Heart right ventricle (tissue), 16 donors: ENCODE data around the gene CCNI. TPM values are rescaled to one million over a fixed set of nuclear protein-coding genes. Genes with fewer than 3 reads are reported as not detected.

Source experiments
- ATAC-seq, 8 donors: fragments of 200-7000 bp; cut with Tn5 transposase; one replicate each; pipeline ENCODE4 v1.9.1; 2020; ENCODE audit warnings: mild to moderate bottlenecking in 8 of 8, moderate library complexity in 8 of 8, moderate number of reproducible peaks in 1 of 8
- DNase-seq, 2 donors: peaks; one replicate each; pipeline ENCODE4 v3.0.0-alpha.2; 2020
- H3K27ac ChIP-seq, 10 donors: fragments of 200-600 bp; sonication (generic) in 2 of 10; one replicate each; pipeline versions ENCODE4 v1.5.0 to v1.8.0; 2020 to 2022; ENCODE audit warnings: mild to moderate bottlenecking in 3 of 10
- H3K27me3 ChIP-seq, 7 donors: fragments of 200-600 bp; one replicate each; pipeline ENCODE4 v1.8.0; 2021 to 2022; ENCODE audit warnings: mild to moderate bottlenecking in 2 of 7
- H3K36me3 ChIP-seq, 9 donors: fragments of 200-600 bp; sonication (generic) in 1 of 9; one replicate each; pipeline versions ENCODE4 v1.5.0 to v1.8.0; 2020 to 2022; ENCODE audit warnings: mild to moderate bottlenecking in 2 of 9
- H3K4me1 ChIP-seq, 9 donors: fragments of 200-600 bp; sonication (generic) in 1 of 9; one replicate each; pipeline versions ENCODE4 v1.5.0 to v1.8.0; 2020 to 2022; ENCODE audit warnings: mild to moderate bottlenecking in 4 of 9
- H3K4me3 ChIP-seq, 10 donors: fragments of 200-600 bp; sonication (generic) in 2 of 10; one replicate each; pipeline versions ENCODE4 v1.5.0 to v1.8.0; 2020 to 2022; ENCODE audit warnings: mild to moderate bottlenecking in 7 of 10, moderate library complexity in 2 of 10
- H3K9me3 ChIP-seq, 11 donors: fragments of 200-600 bp in 10 of 11; sonication (generic) in 2 of 11; one replicate each; pipeline versions ENCODE4 v1.5.0 to v1.8.0; 2013 to 2022; ENCODE audit warnings: mild to moderate bottlenecking in 2 of 11, control low read depth in 1 of 11, moderate library complexity in 1 of 11
- WGBS, 2 donors: extraction: QIAGEN DNeasy Blood & Tissue Kit; methylation state at CpG; one replicate each; pipeline ENCODE4 v1.1.7; 2013; ENCODE audit warnings: inconsistent platforms in 1 of 2; 5-methylcytosine and 5-hydroxymethylcytosine counted together
- intact Hi-C, 10 donors: fragments of 100-400 bp; cut with DNase I; formaldehyde crosslinking; loops; one replicate each; pipeline versions ENCODE4 v1.11.1 to v1.14.2; 2022
- polyA plus RNA-seq, 2 donors: library from polyadenylated mRNA; stranded (reverse); fragments of 200-250 nt; gene quantifications; one replicate each; pipeline ENCODE4 v1.2.3, GENCODE V29; 2013
- total RNA-seq, 10 donors: library from RNA; stranded (reverse); fragmentation: NEBNext Ultra II Directional in 3 of 10; extraction: Animal tissue kit (Norgen Biotek cat#: 25700) in 3 of 10; gene quantifications; one replicate each; pipeline versions ENCODE4 v1.2.1 to v1.2.4, GENCODE V29; 2021 to 2023
- TF ChIP-seq, protein P1 (sequence below), 9 donors: fragments of 200-600 bp; sonication (generic) in 2 of 9; IDR thresholded peaks; one replicate each; pipeline versions ENCODE4 v1.5.0 to v1.8.0; 2021 to 2022; ENCODE audit warnings: antibody characterized with exemption in 9 of 9, mild to moderate bottlenecking in 5 of 9, moderate library complexity in 1 of 9
- donor health status: Arrhythmogenic right ventricular cardiomyopathy.
- donor health status: ischemic (EF 13 %, LVEDD 7.1; RV severe dilation, severe dysfunction).
- donor health status: healthy with polysubstance abuse.
- donor health status: DM: no; HTN: yes; CAD: no.
- donor health status: DM: no; HTN: no; CAD: no.
- donor health status: ischemic (EF 25% LVEDD 6.9; RV normal size, moderate dysfunction).
- donor health status: ischemic (EF 25% LVEDD 5.7; RV mildly dilated, moderate dysfunction).
- donor health status: healthy.
- donor health status: DM: yes; HTN: yes; CAD: no.
- donor health status: Ischemic cardiomyopathy.
- donor health status: ischemic (EF 35%, LVEDD 5.7; RV mildly dilated, moderate dysfunction).
- donor health status: nonischemic (EF 11% LVEDD 7.7; RV severe dilation, severe dysfunction).
- donor health status: DM: yes; HTN: yes; CAD: no.
- donor health status: PGD.
- donor health status: ischemic (EF 29% LVEDD 5.4; RV normal size, mild dysfunction).
- donor health status: nonischemic (EF 23%, LVEDD 6.1; RV moderate dilation, normal function).

The CCNI gene
- total and polyA plus RNA-seq, 12 donors = 30.8 to 354 (median 298) TPM

DNA sequence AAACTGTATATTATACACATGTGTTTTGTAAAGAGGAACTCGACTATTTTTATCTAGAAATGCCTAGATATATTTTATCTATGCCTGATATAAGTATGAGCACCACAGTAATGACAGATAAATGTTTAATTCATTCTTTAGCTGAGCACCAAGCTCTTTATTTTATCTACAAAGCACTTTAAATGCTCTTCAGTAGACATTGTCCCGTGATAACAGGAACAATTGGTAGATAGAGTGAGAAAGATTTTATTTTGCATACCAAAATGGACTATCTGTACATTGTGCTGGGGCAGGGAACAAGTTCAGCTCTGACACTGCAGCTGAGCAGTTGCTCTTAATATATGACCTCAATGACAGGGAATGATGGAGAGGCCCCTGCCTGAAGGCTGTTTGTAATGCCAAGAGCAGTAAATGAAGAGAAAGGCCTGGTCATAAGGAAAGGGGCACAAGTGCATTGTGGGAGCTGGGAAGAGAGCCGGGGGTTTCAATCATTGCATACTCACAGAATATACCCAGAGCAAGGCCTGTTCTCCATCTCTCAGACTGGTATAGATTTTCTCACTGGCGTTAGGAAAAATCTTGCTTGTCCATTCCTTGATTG is 68.9 kb downstream of the CCNI start:
- Histone ChIP-seq H3K27ac (peak overlapping the region in 3 of 10 donors; percentile 23 to 63 (median 33)), H3K4me3 (no peak overlapping the region), H3K4me1 (peaks cover 10 to 75% (median 44%) of the 10 kb centered on the region in 9 donors), H3K36me3 (peaks cover 0 to 43% (median 3%) of the 10 kb centered on the region in 9 donors), H3K9me3 (no peaks in the 10 kb centered on the region), H3K27me3 (no peaks in the 10 kb centered on the region)
- DNase-seq = no peak
- ATAC-seq = peak in 2 of 8 donors; percentile 5 to 17
- TF ChIP-seq, protein P1, sequence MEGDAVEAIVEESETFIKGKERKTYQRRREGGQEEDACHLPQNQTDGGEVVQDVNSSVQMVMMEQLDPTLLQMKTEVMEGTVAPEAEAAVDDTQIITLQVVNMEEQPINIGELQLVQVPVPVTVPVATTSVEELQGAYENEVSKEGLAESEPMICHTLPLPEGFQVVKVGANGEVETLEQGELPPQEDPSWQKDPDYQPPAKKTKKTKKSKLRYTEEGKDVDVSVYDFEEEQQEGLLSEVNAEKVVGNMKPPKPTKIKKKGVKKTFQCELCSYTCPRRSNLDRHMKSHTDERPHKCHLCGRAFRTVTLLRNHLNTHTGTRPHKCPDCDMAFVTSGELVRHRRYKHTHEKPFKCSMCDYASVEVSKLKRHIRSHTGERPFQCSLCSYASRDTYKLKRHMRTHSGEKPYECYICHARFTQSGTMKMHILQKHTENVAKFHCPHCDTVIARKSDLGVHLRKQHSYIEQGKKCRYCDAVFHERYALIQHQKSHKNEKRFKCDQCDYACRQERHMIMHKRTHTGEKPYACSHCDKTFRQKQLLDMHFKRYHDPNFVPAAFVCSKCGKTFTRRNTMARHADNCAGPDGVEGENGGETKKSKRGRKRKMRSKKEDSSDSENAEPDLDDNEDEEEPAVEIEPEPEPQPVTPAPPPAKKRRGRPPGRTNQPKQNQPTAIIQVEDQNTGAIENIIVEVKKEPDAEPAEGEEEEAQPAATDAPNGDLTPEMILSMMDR (IDR thresholded peaks at IDR 0.05) = no peak
- intact Hi-C loops = loop anchor here in 1 of 10 donors (10.0 kb wide), 1 partner anchor 52 kb away; no protein-coding TSS in a partner anchor
- WGBS, 2 donors = 47 to 48% methylated on average over 4 of the region's 4 CpGs

DNA sequence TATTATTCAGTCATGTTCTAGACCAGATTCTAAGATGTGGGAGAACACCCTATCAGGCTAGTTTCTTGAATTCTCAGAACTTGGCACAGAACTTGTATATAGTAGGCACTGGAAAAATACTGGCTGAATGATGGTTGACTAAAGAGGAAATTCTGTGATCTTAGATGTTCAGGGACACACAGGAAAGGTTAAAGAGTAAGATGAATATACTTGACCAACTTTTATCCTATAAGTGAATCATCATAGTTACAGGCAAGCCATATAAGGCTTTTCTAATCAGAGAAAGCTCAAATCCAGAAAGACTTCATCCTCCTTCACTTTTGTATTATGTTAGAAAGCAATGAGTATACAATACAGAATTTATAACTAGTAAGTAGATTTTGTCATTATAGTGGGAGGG is 72.4 kb downstream of the CCNI start:
- DNase-seq = no peak
- no peak overlapping the region for H3K27ac ChIP-seq
- peaks cover 0 to 2% (median 0%) of the 10 kb centered on the region in 11 donors for H3K9me3 ChIP-seq
- intact Hi-C loops = loop anchor here in 1 of 10 donors (10.0 kb wide), 1 partner anchor 49 kb away; no protein-coding TSS in a partner anchor
- H3K27me3 ChIP-seq = no peaks in the 10 kb centered on the region
- peaks cover 10 to 54% (median 42%) of the 10 kb centered on the region in 9 donors for H3K4me1 ChIP-seq
- peaks cover 0 to 60% (median 3%) of the 10 kb centered on the region in 9 donors for H3K36me3 ChIP-seq
- no peak overlapping the region for H3K4me3 ChIP-seq
- ATAC-seq = no peak
- TF ChIP-seq, protein P1 (IDR thresholded peaks at IDR 0.05) = no peak

DNA sequence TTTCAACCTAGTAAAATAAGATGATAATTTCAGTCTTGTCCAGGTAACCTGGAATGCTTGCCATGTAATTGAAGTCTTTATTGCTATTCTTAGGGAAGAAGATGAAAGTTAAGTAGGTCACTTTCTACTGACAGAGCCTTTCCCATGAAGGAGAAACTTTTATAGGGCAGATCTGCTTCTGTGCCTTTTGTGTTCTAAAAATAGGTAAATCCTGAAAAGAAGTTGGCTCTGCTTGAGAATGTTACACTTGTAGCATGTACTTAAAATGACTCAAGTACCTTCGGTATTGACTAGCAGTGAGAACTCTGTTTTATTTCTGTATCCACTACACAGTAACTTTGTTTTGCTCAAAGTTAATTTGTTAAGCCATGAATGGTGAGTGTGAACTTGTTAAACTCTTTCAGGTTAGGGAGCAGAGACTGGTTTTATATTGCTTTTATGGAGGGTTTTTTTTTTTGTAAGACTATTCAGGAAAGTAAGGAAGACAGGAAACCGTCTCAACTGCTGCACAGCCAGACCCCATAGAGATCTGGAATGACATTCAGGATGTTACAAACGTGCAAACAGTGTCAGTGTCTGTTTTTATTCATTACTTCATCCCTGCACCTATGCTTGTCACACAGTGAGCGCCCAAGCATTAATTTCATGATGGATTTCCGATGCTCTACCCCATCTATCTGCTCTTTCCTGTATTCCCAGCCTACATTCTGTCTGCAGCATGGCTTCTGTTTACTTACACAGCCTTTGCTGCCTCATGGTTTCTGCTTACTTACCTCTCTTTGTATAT is 73.3 kb downstream of the CCNI start:
- TF ChIP-seq, protein P1 (IDR thresholded peaks at IDR 0.05) = no peak
- Histone ChIP-seq H3K36me3 (peaks cover 0 to 66% (median 9%) of the 10 kb centered on the region in 9 donors), H3K9me3 (peaks cover 0 to 9% (median 0%) of the 10 kb centered on the region in 11 donors), H3K4me1 (peaks cover 10 to 46% (median 33%) of the 10 kb centered on the region in 9 donors), H3K27ac (peak overlapping the region in 3 of 10 donors; percentile 34 to 65 (median 58)), H3K4me3 (no peak overlapping the region), H3K27me3 (no peaks in the 10 kb centered on the region)
- peak in 5 of 8 donors; percentile 38 to 78 (median 50) for ATAC-seq
- intact Hi-C loops = loop anchor here in 1 of 10 donors (10.0 kb wide), 1 partner anchor 48 kb away; no protein-coding TSS in a partner anchor
- DNase-seq = no peak
- 30 to 36% methylated on average over 5 of the region's 5 CpGs for WGBS, 2 donors

DNA sequence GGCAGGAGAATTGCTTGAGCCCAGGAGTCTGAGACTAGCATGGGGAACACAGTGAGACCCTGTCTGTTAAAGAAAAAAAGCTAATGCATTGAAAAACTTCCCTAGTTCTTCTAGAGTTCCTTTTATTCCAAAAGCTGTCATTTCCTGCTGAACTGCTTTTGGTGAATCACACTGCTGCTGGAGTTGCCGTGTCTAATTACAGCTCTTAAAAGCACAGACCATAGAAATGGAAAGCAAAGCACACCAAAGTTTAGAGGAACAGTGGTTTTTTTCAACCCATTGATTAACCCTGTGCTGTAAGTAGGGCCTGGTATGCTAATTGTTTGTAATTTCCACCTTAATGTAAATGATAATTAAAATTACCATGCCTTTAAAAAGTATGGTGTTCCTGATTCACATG is 73.9 kb downstream of the CCNI start:
- TF ChIP-seq, protein P1 (IDR thresholded peaks at IDR 0.05) = no peak
- peaks cover 9 to 40% (median 27%) of the 10 kb centered on the region in 9 donors for H3K4me1 ChIP-seq
- peaks cover 0 to 9% (median 0%) of the 10 kb centered on the region in 11 donors for H3K9me3 ChIP-seq
- peaks cover 0 to 71% (median 9%) of the 10 kb centered on the region in 9 donors for H3K36me3 ChIP-seq
- no peaks in the 10 kb centered on the region for H3K27me3 ChIP-seq
- no peak overlapping the region for H3K4me3 ChIP-seq
- ATAC-seq (peak in 7 of 8 donors; percentile 25 to 54 (median 37)), DNase-seq (no peak)
- peak overlapping the region in 3 of 10 donors; percentile 34 to 65 (median 58) for H3K27ac ChIP-seq
- intact Hi-C loops = loop anchor here in 1 of 10 donors (10.0 kb wide), 1 partner anchor 47 kb away; no protein-coding TSS in a partner anchor
- WGBS, 2 donors = 6 to 11% methylated on average over 1 of the region's 1 CpG
